Measurements from ENCODE around the gene CIAO3. TPM values are rescaled to one million over a fixed set of nuclear protein-coding genes. Genes with fewer than 3 reads are reported as not detected.
A peak's percentile ranks its signal among the peaks of the same experiment; 100 is the strongest.

CIAO3 gene
- total RNA-seq, 6 donors from 2014 or later: 27.8 to 96.4 (median 33.1) TPM

DNA sequence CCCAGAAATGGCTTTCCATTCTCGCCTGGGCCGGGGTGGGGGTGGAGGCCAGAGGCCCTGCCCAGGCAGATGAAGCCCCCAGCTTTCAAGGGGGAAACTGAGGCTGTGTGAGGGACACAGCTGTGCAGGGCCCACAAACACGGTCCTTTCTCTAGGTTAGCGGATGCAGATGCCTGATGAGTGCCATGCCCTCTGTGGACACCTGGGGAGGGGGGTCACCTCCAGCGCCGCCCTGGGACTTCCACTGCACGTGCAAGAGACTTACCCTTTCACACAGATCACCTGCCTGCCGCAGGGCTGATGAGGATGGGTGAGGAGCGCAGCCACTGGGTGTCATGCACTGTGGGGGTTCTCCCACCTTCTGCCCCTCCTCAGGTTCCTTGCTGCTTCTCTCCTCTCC, 22.4 kb downstream of the CIAO3 start:
- TF ChIP-seq POLR2A (IDR thresholded peaks at IDR 0.05) (no peak), POLR2AphosphoS5 (IDR thresholded peaks at IDR 0.05) (no peak), EP300 (IDR thresholded peaks at IDR 0.05) (no peak)
- TF ChIP-seq, protein P1, sequence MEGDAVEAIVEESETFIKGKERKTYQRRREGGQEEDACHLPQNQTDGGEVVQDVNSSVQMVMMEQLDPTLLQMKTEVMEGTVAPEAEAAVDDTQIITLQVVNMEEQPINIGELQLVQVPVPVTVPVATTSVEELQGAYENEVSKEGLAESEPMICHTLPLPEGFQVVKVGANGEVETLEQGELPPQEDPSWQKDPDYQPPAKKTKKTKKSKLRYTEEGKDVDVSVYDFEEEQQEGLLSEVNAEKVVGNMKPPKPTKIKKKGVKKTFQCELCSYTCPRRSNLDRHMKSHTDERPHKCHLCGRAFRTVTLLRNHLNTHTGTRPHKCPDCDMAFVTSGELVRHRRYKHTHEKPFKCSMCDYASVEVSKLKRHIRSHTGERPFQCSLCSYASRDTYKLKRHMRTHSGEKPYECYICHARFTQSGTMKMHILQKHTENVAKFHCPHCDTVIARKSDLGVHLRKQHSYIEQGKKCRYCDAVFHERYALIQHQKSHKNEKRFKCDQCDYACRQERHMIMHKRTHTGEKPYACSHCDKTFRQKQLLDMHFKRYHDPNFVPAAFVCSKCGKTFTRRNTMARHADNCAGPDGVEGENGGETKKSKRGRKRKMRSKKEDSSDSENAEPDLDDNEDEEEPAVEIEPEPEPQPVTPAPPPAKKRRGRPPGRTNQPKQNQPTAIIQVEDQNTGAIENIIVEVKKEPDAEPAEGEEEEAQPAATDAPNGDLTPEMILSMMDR (IDR thresholded peaks at IDR 0.05): no peak
- Histone ChIP-seq H3K9me3 (no peaks in the 10 kb centered on the region), H3K36me3 (peaks cover 0 to 3% (median 0%) of the 10 kb centered on the region in 4 donors), H3K27ac (no peak overlapping the region), H3K4me1 (peaks cover 34 to 57% (median 48%) of the 10 kb centered on the region in 4 donors), H3K27me3 (peaks cover 0 to 10% (median 0%) of the 10 kb centered on the region in 4 donors), H3K4me3 (no peak overlapping the region)
- WGBS, 2 donors: 78 to 95% methylated on average over 8 to 9 of the region's 9 CpGs
- ATAC-seq (ENCODE audit: low FRiP score in 2 of 2) (no peak), DNase-seq (peak in 1 of 2 donors; percentile 55)

- 86 to 89% methylated on average over 10 to 32 of the region's 32 CpGs for WGBS, 2 donors
- H3K4me1 ChIP-seq: peaks cover 34 to 54% (median 48%) of the 10 kb centered on the region in 4 donors
Measured at GRCh38 chr16:717450-718245, 23.1 kb downstream of the CIAO3 start.

DNA sequence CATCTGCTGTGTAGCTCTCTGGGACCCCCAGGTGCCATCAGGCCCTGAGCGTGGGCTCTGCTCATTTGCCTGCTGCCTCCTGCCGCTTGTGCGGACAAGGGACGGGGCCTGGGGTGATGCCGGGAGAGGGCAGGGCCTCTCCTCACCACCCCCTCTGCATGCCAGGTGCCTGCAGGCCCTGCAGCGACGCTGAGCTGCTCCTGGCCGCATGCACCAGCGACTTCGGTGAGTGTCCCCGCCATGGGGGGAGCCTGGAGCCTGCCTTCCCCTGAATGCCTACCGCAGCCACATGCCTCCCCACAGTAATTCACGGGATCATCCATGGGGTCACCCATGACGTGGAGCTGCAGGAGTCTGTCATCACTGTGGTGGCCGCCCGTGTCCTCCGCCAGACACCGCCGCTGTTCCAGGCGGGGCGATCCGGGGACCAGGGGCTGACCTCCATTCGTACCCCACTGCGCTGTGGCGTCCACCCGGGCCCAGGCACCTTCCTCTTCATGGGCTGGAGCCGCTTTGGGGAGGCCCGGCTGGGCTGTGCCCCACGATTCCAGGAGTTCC, 23.9 kb downstream of the CIAO3 start:
- no peaks in the 10 kb centered on the region for H3K9me3 ChIP-seq
- no peak overlapping the region for H3K4me3 ChIP-seq
- ATAC-seq (ENCODE audit: low FRiP score in 2 of 2) (no peak), DNase-seq (peak in 1 of 2 donors; percentile 78)
- H3K4me1 ChIP-seq: peaks cover 34 to 53% (median 43%) of the 10 kb centered on the region in 4 donors
- no peak overlapping the region for H3K27ac ChIP-seq
- no peaks in the 10 kb centered on the region for H3K36me3 ChIP-seq
- WGBS, 2 donors: 92 to 100% methylated on average over 1 to 13 of the region's 29 CpGs
- TF ChIP-seq EP300 (IDR thresholded peaks at IDR 0.05) (no peak), POLR2AphosphoS5 (IDR thresholded peaks at IDR 0.05) (no peak), POLR2A (IDR thresholded peaks at IDR 0.05) (no peak)
- TF ChIP-seq, protein P1 (IDR thresholded peaks at IDR 0.05): no peak
- H3K27me3 ChIP-seq: peaks cover 0 to 10% (median under 1%) of the 10 kb centered on the region in 4 donors

More at GRCh38 chr16:717450-718245, 23.1 kb downstream of the CIAO3 start:
- no peak for ATAC-seq (ENCODE audit: low FRiP score in 2 of 2)
- no peaks in the 10 kb centered on the region for H3K9me3 ChIP-seq
- no peak overlapping the region for H3K27ac ChIP-seq
- H3K4me3 ChIP-seq: no peak overlapping the region
- peak in 1 of 2 donors; percentile 82 for DNase-seq
- TF ChIP-seq, protein P1 (IDR thresholded peaks at IDR 0.05): no peak
- TF ChIP-seq POLR2A (IDR thresholded peaks at IDR 0.05) (no peak), EP300 (IDR thresholded peaks at IDR 0.05) (no peak), POLR2AphosphoS5 (IDR thresholded peaks at IDR 0.05) (no peak)
- peaks cover 0 to 10% (median 0%) of the 10 kb centered on the region in 4 donors for H3K27me3 ChIP-seq
- no peaks in the 10 kb centered on the region for H3K36me3 ChIP-seq

GRCh38 chr16:716200-716568, 24.6 kb downstream of the CIAO3 start:
- Histone ChIP-seq H3K4me3 (peak overlapping the region in 3 of 4 donors; percentile 82 to 93 (median 86)), H3K27me3 (peaks cover 0 to 11% (median 2%) of the 10 kb centered on the region in 4 donors), H3K36me3 (no peaks in the 10 kb centered on the region), H3K9me3 (no peaks in the 10 kb centered on the region), H3K4me1 (peaks cover 31 to 47% (median 40%) of the 10 kb centered on the region in 4 donors), H3K27ac (no peak overlapping the region)
- DNase-seq (peak in 1 of 2 donors; percentile 68), ATAC-seq (ENCODE audit: low FRiP score in 2 of 2) (no peak)
- 17 to 34% methylated on average over 9 to 12 of the region's 12 CpGs for WGBS, 2 donors
- TF ChIP-seq, protein P1 (IDR thresholded peaks at IDR 0.05): no peak
- TF ChIP-seq EP300 (IDR thresholded peaks at IDR 0.05): no peak
- no peak for TF ChIP-seq POLR2A (IDR thresholded peaks at IDR 0.05)
- TF ChIP-seq POLR2AphosphoS5 (IDR thresholded peaks at IDR 0.05): no peak

Data from upper lobe of left lung (tissue), 6 donors.